ENCODE results near the gene MTMR2.

The MTMR2 gene

DNA sequence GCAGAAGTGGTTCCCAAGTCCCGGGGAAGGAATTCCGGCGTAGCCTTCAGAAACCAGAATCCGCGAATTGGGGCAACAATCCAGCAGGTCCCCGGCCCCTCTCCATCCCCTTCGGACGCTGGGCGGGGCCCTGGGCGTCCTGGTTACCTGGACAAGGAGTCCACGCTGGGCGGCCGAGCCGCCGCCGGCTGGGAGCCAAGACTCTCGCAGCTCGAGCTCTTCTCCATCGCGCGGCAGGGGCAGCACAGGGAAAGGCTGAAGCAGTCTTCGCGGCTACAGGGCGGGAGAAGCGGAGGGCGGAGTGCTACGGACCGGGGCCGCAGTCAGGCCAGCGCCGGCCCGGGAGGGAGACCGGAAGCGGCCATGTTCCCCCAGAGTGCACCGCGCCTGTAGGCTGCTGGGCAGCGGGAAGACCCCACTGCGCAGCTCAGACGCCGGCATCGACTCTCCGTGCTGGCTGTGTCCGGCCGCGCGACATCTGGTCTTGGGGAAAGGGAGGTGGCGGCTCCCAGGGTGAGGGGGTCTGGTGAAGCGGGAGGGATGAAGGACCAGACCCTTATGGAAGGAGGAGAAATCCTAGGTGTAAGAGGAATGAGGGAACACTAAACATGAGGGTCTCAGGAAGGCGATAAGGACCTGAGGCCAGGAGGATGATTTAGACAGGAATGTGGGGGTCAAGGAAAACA lies at the start of gene MTMR2:
MTMR2 (minus strand) TSS at position 380 of the 686 bp plus-strand sequence; CDS start at position 227, 153 bp downstream.
- DNase-seq (ENCODE audit: low spot score): peak; percentile 93

DNA sequence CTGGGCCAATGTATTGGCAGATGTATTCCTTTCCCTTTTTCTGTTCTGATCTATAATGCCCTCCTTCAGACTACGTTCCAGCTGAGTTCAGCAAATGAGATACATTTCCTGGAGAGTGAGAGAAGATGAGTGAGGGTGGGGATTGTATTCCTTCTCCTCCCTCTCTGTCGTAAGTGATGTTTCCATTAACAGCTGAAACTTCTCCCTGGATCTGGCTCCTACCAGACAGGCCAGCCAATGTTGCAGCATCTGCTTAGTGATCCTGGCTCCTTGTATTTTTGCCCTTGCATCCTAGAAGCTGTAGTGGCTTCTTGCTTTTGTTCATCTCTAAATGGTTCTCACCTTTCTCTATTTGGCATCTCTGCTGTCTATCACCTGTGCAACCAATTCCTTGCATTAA lies 48.2 kb upstream of the MTMR2 start:
- no peak for DNase-seq (ENCODE audit: low spot score)

DNA sequence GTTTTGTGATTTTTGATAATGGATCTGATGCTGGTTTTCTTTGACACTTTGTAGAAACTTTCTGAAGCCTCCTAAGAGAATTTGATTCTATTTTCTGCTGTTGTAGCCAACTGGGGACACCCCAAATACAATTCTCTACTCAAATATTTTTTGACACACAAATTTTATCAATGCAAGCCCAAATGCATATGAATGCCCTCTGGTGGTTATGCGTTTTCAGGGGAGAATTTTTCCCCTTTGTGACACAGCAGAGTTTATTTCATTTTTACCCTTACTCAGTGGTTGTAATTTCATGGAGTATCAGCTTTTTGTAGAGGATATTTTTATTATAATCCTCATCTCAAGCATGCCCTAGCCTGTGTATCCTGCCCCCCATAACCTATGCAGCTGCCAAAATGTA lies 44.7 kb upstream of the MTMR2 start:
- peak; percentile 16 for DNase-seq (ENCODE audit: low spot score)

DNA sequence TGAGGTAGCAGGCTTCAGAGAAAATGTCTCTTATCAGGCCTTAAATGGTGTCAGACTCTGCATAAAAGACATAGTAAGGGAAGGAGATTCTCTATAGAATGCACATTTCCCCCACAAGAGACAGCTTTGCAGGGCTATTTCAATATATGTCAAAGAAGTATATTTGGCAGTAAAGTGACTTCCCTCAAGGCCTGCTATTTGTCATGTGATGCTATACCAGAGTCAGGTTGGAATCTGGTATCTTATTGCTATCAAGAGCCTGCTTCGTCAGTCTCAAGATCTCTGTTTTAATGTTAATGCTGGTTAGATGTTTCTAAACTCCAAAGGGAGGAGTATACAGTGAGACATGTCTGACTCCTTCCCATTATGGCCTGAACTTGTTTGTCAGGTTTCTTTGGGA lies 40.4 kb upstream of the MTMR2 start:
- no peak for DNase-seq (ENCODE audit: low spot score)

DNA sequence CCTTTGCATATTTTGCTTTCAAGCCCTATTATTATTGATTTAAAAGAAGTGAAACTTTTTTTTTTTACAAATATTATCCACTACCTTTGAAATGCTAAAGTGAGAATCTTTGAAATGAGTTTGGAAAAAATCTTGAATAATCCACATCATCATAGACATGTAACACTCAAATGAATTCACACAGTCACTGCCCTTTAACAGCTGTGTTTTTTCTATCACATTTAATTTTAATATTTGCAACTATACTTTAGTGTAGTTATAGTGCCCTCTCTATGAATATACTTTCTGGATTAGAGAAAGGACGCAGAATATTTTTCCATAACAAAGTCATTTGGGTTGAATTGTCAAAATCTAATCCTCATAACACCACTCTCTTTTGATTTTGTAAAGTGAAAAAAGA lies 37.9 kb upstream of the MTMR2 start:
- no peak for DNase-seq (ENCODE audit: low spot score)

DNA sequence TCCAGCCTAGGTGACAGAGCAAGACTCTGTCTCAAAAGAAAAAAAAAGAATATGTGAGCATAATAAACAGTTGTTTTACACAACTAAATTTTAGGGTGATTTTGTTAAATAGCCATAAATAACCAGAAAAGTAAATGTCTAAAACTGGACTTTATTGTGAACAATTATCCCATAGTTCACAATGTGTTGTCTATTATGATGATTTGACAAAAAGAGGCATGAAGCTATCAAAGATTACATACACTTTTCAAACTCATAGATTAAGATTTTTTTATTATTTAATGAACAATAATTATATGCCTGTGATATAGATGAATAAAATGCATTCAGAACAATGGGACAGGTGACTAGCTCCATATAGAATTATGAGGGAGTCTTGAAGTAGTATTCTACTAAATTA lies 27.0 kb upstream of the MTMR2 start:
- DNase-seq (ENCODE audit: low spot score): no peak

DNA sequence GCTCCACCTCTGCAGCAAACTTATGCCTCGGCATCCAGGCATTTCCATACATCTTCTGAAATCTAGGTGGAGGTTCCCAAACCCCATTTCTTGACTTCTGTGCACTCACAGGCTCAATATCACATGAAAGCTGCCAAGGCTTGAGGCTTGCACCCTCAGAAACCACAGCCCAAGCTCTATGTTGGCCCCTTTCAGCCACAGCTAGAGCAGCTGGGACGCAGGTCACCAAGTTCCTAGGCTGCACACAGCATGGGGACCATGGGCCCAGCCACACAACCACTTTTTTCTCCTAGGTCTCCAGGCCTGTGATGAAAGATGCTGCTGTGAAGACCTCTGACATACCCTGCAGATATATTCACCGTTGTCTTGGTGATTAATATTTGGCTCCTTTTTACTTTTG lies 24.7 kb upstream of the MTMR2 start:
- no peak for DNase-seq (ENCODE audit: low spot score)

DNA sequence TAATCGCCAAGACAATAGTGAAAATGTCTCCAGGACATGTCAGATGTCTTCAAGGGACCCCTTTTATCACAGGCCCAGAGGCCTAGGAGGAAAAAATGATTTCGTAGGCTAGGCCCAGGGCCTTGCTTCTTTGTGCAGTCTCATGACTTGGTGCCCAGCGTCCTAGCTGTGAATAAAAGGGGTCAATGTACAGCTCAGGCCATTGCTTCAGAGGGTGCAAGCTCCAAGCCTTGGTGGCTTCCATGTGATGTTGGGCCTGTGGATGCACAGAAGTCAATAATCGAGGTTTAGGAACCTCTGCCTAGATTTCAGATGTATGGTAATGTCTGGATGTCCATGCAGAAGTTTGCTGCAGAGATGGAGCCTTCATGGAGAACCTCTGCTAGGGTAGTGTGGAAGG lies 20.7 kb upstream of the MTMR2 start:
- DNase-seq (ENCODE audit: low spot score): no peak

DNA sequence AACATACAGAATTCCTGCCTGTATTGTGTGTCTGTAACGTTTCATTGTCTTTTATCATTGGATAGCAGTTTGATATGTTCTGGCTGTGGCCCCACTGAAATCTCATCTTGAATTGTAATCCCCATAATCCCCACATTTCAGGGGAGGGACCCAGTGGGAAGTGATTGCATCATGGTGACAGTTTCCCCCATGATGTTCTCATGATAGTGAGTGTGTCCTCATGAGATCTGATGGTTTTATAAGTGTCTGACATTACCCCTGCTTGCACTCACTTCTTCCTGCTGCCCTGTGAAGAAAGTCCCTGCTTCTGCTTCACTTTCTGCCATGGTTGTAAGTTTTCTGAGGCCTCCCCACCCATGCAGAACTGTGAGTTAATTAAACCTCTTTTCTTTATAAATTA lies 19.6 kb upstream of the MTMR2 start:
- DNase-seq (ENCODE audit: low spot score): no peak

DNA sequence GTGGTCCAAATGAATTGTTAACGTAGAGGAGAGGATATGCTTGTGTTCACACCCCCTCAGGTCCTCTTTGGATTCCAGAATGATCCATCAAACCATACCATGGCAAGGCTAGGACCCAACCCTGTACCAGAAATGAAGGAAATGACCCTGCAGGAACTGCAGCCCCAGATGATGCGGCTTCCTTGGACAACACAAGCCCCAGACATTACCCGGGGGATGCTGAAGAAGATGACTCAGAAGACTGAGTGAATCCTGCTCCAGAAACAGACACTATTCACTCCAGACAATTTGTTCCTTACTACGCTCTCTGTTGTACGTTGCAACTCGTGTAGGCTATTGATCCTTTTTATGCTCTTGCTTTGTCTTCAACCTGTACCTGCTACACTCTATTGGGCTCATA lies 15.2 kb upstream of the MTMR2 start:
- DNase-seq (ENCODE audit: low spot score): no peak

DNA sequence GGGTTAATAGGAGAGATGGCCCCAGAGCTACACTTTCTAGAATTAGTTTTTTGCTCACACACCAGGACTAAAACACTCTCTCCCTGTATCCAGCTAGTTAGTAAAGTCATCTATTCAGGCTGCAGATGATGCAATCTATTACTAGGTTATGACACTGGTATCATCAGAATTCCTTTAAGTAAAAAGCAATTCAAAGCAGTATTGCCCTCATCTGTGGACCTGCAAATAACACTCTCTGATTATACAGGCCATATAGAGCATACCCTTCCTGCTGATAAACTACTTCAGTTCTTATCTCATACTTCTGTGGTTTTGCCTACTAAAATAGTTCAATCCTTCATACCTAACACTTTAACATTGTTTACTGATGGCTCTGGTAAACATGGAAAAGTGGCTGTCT lies 13.5 kb upstream of the MTMR2 start:
- DNase-seq (ENCODE audit: low spot score): no peak

DNA sequence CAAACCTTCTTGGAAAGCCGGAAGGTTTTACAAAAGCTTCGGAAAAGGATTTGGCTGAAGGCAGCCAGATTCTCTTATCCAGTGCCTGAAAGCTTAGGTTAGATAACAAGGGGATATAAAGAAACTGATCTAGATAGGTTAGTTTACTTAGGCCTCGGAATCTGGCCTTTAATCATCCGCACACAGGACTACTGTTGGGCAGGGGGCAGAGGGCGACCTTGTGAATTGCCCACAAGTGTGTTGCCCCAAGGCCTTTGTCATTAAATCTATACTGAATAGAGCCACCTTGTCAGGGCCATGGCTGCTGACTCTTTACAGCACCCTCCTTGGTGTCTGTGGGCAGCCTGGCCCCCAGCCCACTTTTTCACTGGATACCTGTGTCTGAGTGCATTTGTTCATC lies 9.7 kb upstream of the MTMR2 start:
- no peak for DNase-seq (ENCODE audit: low spot score)

DNA sequence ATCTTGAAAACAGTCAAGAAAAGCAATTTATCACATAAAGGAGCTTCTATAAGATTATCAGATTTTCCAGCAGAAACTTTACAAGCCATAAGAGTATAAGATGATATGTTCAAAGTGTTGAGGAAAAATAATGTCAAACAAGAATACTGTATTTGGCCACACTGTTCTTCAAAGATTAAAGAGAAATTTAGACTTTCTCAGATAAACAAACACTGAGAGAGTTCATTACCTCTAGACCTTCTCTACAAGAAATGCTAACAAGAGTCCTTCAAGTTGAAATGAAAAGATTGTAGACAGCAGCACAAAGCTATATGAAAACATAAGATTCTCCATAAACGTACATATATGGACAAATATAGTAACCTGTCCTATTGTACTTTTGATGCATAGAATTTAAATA lies 8.0 kb upstream of the MTMR2 start:
- DNase-seq (ENCODE audit: low spot score): no peak

DNA sequence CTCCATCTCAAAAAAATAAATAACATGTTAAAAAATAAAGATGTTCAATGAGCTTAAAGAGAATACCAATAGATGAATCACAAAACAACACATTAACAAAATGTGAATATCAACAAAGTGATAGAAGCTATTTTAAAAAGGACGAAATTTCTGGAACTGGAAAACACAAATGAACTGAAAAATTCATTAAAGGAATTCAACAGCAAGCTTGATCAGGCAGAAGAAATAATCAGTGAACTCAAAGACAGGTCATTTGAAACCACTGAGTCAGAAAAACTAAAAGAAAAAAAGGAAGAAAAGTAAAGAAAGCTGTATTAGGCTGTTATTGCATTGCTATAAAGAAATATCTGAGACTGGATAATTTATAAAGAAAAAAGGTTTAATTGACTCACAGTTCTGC lies 7.0 kb upstream of the MTMR2 start:
- no peak for DNase-seq (ENCODE audit: low spot score)

DNA sequence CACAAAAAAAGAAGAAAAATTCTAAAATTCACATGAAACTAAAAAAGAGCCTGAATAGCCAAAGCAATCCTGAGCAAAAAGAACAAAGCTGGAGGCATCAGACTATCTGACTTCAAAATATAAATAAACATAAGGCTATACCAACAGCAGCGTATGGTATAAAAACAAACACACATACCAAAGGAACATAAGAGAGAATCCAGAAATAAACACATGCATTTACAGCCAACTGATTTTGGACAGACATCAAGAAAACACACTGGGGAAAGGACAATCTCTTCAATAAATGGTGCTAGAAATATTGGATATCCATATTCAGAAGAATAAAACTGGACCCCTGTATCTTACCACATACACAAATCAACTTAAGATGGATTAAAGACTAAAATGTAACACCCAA lies 2.8 kb upstream of the MTMR2 start:
- no peak for DNase-seq (ENCODE audit: low spot score)

DNA sequence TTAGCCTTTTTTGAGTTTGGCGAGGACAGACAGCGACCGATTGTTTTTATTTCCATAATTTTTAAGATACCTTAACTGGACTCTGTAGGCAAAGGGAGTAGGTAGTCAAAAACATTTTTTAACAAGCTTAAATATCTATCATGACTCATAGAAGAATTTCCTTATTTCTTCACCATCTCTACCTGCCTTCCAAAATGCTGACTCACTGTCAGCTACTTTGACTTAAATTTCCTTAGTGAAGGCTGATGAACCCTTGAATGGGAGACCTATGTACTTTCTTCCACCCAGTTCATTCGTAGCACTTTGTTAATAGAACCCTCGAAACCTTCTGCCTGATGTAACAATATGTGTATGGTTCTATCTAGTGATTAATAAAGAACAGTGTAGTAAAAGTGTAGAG lies 1.1 kb upstream of the MTMR2 start:
- peak; percentile 20 for DNase-seq (ENCODE audit: low spot score)

DNA sequence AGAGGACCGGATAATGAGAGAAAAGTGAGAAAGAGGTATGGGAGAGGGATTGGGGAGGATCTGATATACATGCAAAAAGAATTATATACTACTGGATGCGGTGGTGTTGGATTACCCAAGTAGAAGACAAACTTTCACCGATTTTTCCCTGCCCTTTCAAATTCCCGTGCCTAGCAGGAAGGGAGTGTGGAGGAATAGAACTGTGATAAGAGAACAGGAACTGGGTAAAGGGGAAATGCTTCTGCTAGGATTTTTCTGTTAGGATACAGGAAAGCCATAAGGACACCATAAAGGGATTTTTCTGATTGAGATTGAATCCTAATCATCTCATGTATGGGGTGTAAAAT lies 480 bp upstream of the MTMR2 start:
- peak; percentile 24 for DNase-seq (ENCODE audit: low spot score)

DNA sequence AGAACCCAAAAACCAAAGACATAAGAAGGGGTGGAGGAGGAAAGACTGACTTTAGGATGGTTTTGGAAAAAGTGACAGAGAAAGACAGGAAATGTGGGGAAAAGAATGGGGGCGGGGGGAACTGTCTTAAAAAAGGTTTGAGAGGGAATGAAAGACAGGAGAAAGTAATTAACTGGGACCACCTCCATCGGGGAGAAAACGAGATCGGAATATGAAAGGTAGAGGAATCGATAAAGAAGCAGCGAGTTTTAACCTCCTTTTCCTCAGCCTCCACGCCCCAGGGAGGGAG lies 524 bp downstream of the MTMR2 start:
- no peak for DNase-seq (ENCODE audit: low spot score)

DNA sequence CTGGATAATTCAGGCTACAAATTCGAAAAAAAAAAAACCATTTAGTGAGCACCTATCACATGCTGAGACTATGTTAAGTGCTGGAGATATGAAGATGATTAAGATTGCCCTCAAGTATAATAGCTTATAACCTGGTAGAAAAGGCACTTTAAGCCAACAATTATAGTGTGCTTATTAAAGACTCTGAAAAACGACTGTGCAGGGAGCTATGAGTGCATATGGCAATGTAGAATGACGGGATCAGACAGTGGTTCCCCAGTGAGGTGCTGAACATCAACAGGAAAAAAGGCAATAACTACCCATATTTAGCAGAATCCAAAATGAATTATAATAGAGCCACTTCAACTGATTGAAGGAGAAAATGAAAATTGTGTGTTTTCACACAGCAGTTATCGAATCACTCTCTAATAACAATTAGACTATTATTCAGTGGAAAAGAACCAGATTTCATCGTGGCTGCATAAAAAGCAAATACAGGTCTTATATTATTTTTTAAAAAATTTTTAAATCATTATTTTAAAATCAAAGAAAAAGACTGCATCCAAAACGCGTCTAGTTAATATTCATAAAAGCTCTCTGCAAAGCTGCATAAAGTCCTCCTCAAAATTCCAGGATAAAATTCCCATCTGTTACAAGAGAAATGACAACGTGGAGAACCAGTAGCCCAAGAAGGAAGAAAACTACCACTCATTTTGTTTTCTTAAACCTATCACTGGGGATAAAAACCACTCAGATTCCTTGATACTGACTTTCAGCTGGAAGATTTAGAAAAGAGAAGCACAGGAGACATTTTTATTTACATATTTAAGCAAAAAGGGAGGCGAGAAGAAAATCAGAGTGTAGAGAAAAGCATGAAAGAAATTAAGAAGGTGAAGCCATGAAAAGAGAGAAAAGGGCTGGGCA lies 1.1 kb downstream of the MTMR2 start:
- peak; percentile 15 for DNase-seq (ENCODE audit: low spot score)

DNA sequence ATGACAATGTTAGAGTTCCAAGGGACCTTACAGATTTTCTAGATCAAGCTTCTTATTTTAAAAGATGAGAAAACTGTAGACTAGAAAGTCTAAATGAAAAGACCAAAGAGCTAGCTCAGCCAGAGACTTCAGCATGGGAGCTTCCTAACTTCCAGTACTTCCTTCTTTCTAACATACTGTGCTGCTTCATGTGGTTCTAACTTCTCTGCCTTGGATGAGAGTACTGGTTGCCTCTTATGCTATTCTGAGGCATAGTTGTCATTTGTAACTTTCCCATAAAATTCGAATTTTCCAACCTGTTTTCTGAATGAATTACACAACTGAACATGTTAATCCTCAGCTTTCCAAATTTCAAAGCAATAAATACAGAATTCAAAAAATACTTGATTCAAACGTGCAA lies 1.8 kb downstream of the MTMR2 start:
- DNase-seq (ENCODE audit: low spot score): no peak

DNA sequence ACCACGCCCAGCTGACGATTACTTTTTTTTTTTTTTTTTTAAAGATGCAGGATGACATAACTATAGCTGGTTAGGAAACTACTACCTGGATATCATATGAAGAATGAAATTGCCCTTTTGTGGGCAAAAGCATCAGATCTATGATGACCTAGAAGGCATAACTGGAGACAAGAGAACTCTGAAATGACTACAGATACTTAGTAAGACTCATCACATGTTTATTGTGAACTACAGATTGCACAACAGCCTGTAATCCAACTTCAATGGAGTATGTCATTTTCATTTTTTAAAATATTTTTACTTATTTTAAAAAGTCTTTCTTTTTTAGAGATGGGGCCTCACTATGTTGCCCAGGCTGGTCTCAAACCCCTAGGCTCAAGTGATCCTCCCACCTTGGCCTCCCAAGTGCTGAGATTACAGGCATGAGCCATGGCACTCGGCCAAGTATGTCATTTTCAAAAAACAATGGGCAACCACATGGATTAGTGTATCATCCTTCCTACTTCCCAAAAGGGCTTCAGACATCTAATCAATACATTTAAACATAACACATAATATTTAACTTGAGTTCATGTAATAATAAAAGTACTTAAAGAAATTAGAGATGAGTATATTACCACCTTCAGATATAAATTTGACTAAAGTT lies 3.3 kb downstream of the MTMR2 start:
- DNase-seq (ENCODE audit: low spot score): peak; percentile 50

DNA sequence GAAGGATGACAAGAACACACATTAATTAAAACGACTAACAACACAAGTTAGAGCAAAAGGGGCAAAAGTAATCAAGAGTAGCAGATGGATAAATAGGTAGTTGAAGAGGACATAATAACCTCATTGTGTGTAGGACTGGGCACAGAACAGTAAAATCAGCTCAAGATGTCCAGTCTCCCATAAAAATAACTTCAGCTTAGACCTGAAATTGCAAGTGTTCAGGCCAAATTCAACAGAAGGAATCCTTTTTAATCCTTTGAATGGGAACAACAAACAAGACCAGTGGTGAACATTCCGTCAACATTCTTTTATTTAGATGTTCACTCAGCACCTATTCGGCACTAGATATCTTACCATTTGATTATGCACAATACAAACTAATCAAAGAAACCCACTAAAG lies 4.4 kb downstream of the MTMR2 start:
- no peak for DNase-seq (ENCODE audit: low spot score)

DNA sequence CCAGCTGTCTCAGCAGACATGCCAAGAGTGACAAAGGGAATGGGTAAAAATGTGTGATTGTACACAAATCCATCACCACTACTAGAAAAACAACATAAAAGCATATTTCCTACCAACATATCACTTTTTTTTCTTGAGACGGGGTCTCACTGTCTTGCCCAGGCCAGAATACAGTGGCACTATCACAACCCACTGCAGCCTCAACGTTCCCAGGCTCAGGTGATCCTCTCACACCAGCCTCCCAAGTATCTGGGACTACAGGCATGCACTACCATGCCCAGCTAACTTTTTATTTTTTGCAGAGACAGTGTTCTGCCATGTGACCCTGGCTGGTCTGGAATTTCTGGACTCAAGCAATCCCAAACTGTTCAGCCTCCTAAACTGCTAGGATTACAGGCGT lies 5.2 kb downstream of the MTMR2 start:
- DNase-seq (ENCODE audit: low spot score): no peak

DNA sequence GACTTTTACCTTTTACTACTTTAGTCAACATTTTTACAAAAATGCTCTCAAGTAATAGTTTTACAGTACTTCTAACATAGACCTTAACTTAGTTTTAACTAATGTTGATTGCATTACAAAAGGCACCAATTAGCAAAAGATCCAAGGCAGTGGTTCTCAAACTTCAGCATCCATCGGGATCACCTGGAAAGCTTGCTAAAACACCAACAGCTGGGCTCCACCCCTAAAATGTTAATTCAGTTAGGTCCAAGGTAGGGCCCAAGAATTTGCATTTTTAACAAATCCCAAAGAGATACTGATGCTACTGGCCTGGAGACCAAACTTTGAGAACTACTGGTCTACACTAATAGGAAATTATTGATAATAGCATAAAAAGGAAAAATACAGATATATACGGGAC lies 5.9 kb downstream of the MTMR2 start:
- no peak for DNase-seq (ENCODE audit: low spot score)
